ENCODE measurements around the gene FCHSD1.
A peak's percentile ranks its signal among the peaks of the same experiment; 100 is the strongest.

FCHSD1 gene

GRCh38 chr5:141640698-141641097 lies 10.5 kb downstream of the FCHSD1 start:
- no peaks in the 10 kb centered on the region for H3K27me3 Mint-ChIP-seq
- no peak overlapping the region for H3K27ac Mint-ChIP-seq
- peaks cover 36% of the 10 kb centered on the region for H3K4me1 Mint-ChIP-seq (ENCODE audit: low read depth)
- H3K4me3 Mint-ChIP-seq = no peak overlapping the region
- H3K9me3 Mint-ChIP-seq = no peaks in the 10 kb centered on the region
- peaks cover 45% of the 10 kb centered on the region for H3K36me3 Mint-ChIP-seq (ENCODE audit: low read depth)

- Mint-ChIP-seq H3K9me3 (no peaks in the 10 kb centered on the region), H3K4me3 (no peak overlapping the region), H3K27ac (no peak overlapping the region), H3K4me1 (ENCODE audit: low read depth) (peaks cover 43% of the 10 kb centered on the region), H3K27me3 (no peaks in the 10 kb centered on the region), H3K36me3 (ENCODE audit: low read depth) (peaks cover 46% of the 10 kb centered on the region)
Observed at GRCh38 chr5:141640051-141640415, 11.2 kb downstream of the FCHSD1 start.

GRCh38 chr5:141639357-141640050 lies 11.7 kb downstream of the FCHSD1 start:
- H3K27me3 Mint-ChIP-seq = no peaks in the 10 kb centered on the region
- peak overlapping the region; percentile 90 for H3K27ac Mint-ChIP-seq
- H3K4me1 Mint-ChIP-seq (ENCODE audit: low read depth) = peaks cover 48% of the 10 kb centered on the region
- peaks cover 44% of the 10 kb centered on the region for H3K36me3 Mint-ChIP-seq (ENCODE audit: low read depth)
- no peaks in the 10 kb centered on the region for H3K9me3 Mint-ChIP-seq
- H3K4me3 Mint-ChIP-seq = peak overlapping the region; percentile 92

GRCh38 chr5:141638771-141639170 lies 12.4 kb downstream of the FCHSD1 start:
- Mint-ChIP-seq H3K27ac (peak overlapping the region; percentile 90), H3K4me3 (peak overlapping the region; percentile 92)

GRCh38 chr5:141637767-141638419 lies 13.3 kb downstream of the FCHSD1 start:
- Mint-ChIP-seq H3K4me1 (ENCODE audit: low read depth) (peaks cover 61% of the 10 kb centered on the region), H3K27ac (peak overlapping the region; percentile 90), H3K36me3 (ENCODE audit: low read depth) (peaks cover 55% of the 10 kb centered on the region), H3K9me3 (no peaks in the 10 kb centered on the region), H3K4me3 (peak overlapping the region; percentile 92), H3K27me3 (no peaks in the 10 kb centered on the region)

More at GRCh38 chr5:141638771-141639170, 12.4 kb downstream of the FCHSD1 start:
- Mint-ChIP-seq H3K36me3 (ENCODE audit: low read depth) (peaks cover 49% of the 10 kb centered on the region), H3K4me1 (ENCODE audit: low read depth) (peaks cover 56% of the 10 kb centered on the region), H3K9me3 (no peaks in the 10 kb centered on the region), H3K27me3 (no peaks in the 10 kb centered on the region)

GRCh38 chr5:141637123-141637766 lies 14.0 kb downstream of the FCHSD1 start:
- Mint-ChIP-seq H3K36me3 (ENCODE audit: low read depth) (peaks cover 56% of the 10 kb centered on the region), H3K27me3 (no peaks in the 10 kb centered on the region), H3K9me3 (no peaks in the 10 kb centered on the region), H3K4me1 (ENCODE audit: low read depth) (peaks cover 65% of the 10 kb centered on the region), H3K4me3 (peak overlapping the region; percentile 92), H3K27ac (peak overlapping the region; percentile 90)

GRCh38 chr5:141636413-141637122 lies 14.7 kb downstream of the FCHSD1 start, which contains the start of the genes HDAC3 and RELL2:
HDAC3 (minus strand) TSS chr5:141636849; CDS start chr5:141636790, 59 bp downstream.
RELL2 (plus strand) TSS chr5:141636997; CDS start chr5:141638226, 1,229 bp downstream.
- Mint-ChIP-seq H3K27me3 (no peaks in the 10 kb centered on the region), H3K36me3 (ENCODE audit: low read depth) (peaks cover 51% of the 10 kb centered on the region), H3K27ac (peak within 1 kb of the TSS; percentile 90), H3K4me1 (ENCODE audit: low read depth) (peaks cover 60% of the 10 kb centered on the region), H3K4me3 (peak within 1 kb of the TSS; percentile 92), H3K9me3 (no peaks in the 10 kb centered on the region)

- Mint-ChIP-seq H3K36me3 (ENCODE audit: low read depth) (peaks cover 45% of the 10 kb centered on the region), H3K27ac (peak overlapping the region; percentile 88), H3K9me3 (no peaks in the 10 kb centered on the region), H3K27me3 (no peaks in the 10 kb centered on the region), H3K4me3 (peak overlapping the region; percentile 92), H3K4me1 (ENCODE audit: low read depth) (peaks cover 55% of the 10 kb centered on the region)
Observed at GRCh38 chr5:141636106-141636412, 15.2 kb downstream of the FCHSD1 start.

- no peaks in the 10 kb centered on the region for H3K27me3 Mint-ChIP-seq
- peaks cover 51% of the 10 kb centered on the region for H3K4me1 Mint-ChIP-seq (ENCODE audit: low read depth)
- peak overlapping the region; percentile 88 for H3K27ac Mint-ChIP-seq
- peak overlapping the region; percentile 92 for H3K4me3 Mint-ChIP-seq
- peaks cover 42% of the 10 kb centered on the region for H3K36me3 Mint-ChIP-seq (ENCODE audit: low read depth)
- no peaks in the 10 kb centered on the region for H3K9me3 Mint-ChIP-seq
Observed at GRCh38 chr5:141635646-141636045, 15.6 kb downstream of the FCHSD1 start.

GRCh38 chr5:141634720-141635119 lies 16.5 kb downstream of the FCHSD1 start:
- H3K27ac Mint-ChIP-seq = peak overlapping the region; percentile 46
- H3K4me1 Mint-ChIP-seq (ENCODE audit: low read depth) = peaks cover 48% of the 10 kb centered on the region
- H3K36me3 Mint-ChIP-seq (ENCODE audit: low read depth) = peaks cover 48% of the 10 kb centered on the region
- no peaks in the 10 kb centered on the region for H3K9me3 Mint-ChIP-seq
- peak overlapping the region; percentile 92 for H3K4me3 Mint-ChIP-seq
- no peaks in the 10 kb centered on the region for H3K27me3 Mint-ChIP-seq

GRCh38 chr5:141633871-141634561 lies 17.2 kb downstream of the FCHSD1 start:
- peaks cover 51% of the 10 kb centered on the region for H3K36me3 Mint-ChIP-seq (ENCODE audit: low read depth)
- H3K27ac Mint-ChIP-seq = peak overlapping the region; percentile 56
- peaks cover 46% of the 10 kb centered on the region for H3K4me1 Mint-ChIP-seq (ENCODE audit: low read depth)
- no peaks in the 10 kb centered on the region for H3K9me3 Mint-ChIP-seq
- no peaks in the 10 kb centered on the region for H3K27me3 Mint-ChIP-seq
- H3K4me3 Mint-ChIP-seq = peak overlapping the region; percentile 2

- no peaks in the 10 kb centered on the region for H3K9me3 Mint-ChIP-seq
- H3K27ac Mint-ChIP-seq = no peak overlapping the region
- H3K4me1 Mint-ChIP-seq (ENCODE audit: low read depth) = peaks cover 36% of the 10 kb centered on the region
- peaks cover 55% of the 10 kb centered on the region for H3K36me3 Mint-ChIP-seq (ENCODE audit: low read depth)
- H3K4me3 Mint-ChIP-seq = no peak overlapping the region
- no peaks in the 10 kb centered on the region for H3K27me3 Mint-ChIP-seq
Observed at GRCh38 chr5:141632650-141633049, 18.6 kb downstream of the FCHSD1 start.

- peaks cover 74% of the 10 kb centered on the region for H3K36me3 Mint-ChIP-seq (ENCODE audit: low read depth)
- H3K4me3 Mint-ChIP-seq = no peak overlapping the region
- H3K9me3 Mint-ChIP-seq = no peaks in the 10 kb centered on the region
- peaks cover 30% of the 10 kb centered on the region for H3K4me1 Mint-ChIP-seq (ENCODE audit: low read depth)
- no peak overlapping the region for H3K27ac Mint-ChIP-seq
- no peaks in the 10 kb centered on the region for H3K27me3 Mint-ChIP-seq
Observed at GRCh38 chr5:141630570-141631140, 20.6 kb downstream of the FCHSD1 start.

- peaks cover 14% of the 10 kb centered on the region for H3K4me1 Mint-ChIP-seq (ENCODE audit: low read depth)
- peaks cover 83% of the 10 kb centered on the region for H3K36me3 Mint-ChIP-seq (ENCODE audit: low read depth)
Observed at GRCh38 chr5:141628175-141628788, 22.9 kb downstream of the FCHSD1 start.

More at GRCh38 chr5:141628175-141628788, 22.9 kb downstream of the FCHSD1 start:
- H3K27ac Mint-ChIP-seq = no peak overlapping the region
- no peaks in the 10 kb centered on the region for H3K27me3 Mint-ChIP-seq
- no peak overlapping the region for H3K4me3 Mint-ChIP-seq
- H3K9me3 Mint-ChIP-seq = no peaks in the 10 kb centered on the region
